Subcutaneous adipose tissue (tissue), 4 donors: ENCODE data around the gene DES. TPM values are rescaled to one million over a fixed set of nuclear protein-coding genes. Genes with fewer than 3 reads are reported as not detected.

Experiments used
- total RNA-seq, 4 donors: library from RNA; depleted of rRNA; stranded (reverse); fragments of >200 nt; gene quantifications; one replicate each; pipeline ENCODE4 v1.1.0, GENCODE V29; 2016
- TF ChIP-seq, protein P1 (sequence below): fragments of 450-650 bp; IDR thresholded peaks from one replicate; pipeline ENCODE4 v1.5.1; 2016; ENCODE audit warnings: low read depth, mild to moderate bottlenecking, control low read depth, antibody characterized with exemption, moderate library complexity

Gene DES
- total RNA-seq, 4 donors from 2014 or later: 3.1 to 28.8 (median 13.3) TPM

DNA sequence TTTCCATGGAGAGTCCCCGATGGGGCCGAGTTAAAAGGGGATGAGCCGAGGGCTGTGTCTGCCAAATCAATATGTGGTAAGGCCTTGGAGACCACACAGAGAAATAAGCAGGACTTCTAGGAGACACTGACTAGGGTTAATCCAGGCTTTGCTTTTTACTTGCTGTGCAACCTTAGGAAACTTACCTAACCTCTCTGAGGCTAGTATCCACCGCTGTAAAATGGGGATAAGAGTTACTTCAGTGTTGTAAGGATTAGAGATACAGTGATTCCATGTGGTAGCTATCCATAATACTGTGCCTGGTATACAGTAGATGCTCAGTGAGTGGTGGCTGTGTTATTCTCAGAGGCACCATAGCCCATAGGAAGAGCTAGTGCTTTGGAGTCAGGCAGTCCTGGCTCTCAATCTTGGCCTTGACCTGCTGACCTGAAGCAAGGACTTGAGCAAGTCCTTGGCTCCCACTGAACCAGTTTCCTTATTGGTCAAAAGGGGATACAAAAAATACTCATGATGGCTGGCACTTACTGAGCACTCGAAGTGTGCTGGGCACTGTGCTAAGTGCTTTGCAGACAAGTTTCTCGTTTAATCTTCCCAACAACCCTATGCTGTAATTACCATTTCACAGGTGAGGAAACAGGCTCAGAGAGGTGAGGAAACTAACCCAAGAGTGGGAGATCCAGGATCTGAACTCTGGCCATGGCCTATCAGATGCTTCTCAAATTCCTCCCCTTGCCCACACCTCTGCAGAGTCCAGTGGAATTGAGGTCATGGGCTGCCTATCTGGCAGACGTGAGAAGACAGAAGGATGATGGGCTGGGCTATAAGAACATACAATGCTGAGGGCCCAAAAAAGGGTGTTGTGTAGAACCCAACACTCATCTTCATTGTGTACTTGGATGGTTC lies 12.0 kb upstream of the DES start:
- TF ChIP-seq, protein P1, sequence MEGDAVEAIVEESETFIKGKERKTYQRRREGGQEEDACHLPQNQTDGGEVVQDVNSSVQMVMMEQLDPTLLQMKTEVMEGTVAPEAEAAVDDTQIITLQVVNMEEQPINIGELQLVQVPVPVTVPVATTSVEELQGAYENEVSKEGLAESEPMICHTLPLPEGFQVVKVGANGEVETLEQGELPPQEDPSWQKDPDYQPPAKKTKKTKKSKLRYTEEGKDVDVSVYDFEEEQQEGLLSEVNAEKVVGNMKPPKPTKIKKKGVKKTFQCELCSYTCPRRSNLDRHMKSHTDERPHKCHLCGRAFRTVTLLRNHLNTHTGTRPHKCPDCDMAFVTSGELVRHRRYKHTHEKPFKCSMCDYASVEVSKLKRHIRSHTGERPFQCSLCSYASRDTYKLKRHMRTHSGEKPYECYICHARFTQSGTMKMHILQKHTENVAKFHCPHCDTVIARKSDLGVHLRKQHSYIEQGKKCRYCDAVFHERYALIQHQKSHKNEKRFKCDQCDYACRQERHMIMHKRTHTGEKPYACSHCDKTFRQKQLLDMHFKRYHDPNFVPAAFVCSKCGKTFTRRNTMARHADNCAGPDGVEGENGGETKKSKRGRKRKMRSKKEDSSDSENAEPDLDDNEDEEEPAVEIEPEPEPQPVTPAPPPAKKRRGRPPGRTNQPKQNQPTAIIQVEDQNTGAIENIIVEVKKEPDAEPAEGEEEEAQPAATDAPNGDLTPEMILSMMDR: no peak

DNA sequence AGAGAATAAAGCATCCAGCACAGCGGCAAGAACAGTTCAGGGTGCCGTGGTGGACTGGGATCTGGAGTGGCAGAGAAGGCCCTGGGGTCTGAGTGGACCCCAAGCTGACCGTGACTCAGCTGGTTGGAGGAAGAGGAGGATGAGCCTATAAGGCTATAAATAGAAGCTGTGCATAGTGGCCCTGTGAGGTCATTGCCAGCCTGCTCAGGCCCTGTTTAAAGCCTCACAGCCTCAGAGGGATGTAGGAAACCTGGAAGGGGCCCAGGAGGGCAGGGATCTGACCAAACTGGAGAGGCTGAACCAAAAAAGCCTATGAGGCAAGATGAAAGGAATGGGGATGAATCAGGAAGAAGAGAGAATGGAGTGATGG lies 11.3 kb upstream of the DES start:
- TF ChIP-seq, protein P1: no peak

DNA sequence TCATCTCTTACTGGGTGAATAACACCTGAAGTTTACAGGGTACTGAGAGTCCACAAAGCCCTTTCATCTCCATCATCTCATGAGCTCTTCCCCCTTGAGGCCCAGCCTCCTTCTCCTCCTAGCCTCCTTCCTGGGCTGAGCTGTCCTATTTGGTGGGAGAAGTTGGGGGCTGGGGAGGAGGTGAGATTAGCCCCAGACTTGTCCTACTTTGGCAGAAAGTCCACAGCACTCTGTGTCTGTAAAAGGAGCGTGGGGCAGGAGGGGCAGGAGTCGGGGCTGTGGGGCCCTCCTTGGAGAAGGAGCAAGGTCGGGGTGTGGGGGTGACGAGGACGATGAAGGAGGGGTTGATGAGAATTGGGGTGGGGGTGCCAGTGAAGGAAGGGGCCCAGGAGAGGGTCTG lies 10.0 kb upstream of the DES start:
- TF ChIP-seq, protein P1: no peak

DNA sequence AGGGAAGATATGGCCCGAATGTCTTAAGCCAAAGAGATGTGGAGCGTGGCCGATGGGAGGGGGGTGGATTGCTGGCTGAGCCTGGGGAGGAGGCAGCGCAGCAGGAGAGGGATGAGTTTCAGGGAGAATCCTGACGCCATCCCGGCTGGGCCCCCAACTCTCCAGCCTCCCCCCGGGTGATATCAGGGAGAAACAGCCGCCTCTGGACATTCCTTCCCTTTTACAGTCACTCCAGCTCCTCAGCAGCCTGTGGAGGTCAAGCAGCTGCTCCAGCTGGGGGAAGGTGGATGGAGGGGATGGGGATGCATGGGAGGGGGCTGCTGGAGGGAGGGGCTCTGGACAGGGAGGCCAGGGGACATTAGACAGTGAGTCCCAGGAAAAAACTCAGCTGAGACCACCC lies 9.5 kb upstream of the DES start:
- TF ChIP-seq, protein P1: no peak

DNA sequence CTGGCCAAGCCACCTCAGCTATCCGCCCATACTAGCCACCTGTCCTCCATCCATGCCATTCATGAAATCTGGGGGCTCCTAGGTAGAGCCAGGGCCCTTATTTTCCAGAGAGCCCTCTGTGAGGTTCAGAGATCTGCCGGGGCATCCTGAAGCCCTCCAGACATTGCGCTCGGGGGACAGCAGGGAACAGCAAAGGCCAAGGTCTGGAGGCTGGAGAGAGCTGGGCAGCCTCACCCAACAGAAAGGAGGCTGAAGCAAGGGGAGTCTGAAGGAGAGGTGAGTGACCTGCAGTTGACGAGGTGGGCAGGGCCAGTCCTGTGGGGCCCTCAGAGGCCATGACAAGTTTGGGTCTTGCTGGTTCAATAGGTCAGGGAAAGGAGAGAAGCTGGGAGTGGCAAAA lies 8.6 kb upstream of the DES start:
- TF ChIP-seq, protein P1: no peak

DNA sequence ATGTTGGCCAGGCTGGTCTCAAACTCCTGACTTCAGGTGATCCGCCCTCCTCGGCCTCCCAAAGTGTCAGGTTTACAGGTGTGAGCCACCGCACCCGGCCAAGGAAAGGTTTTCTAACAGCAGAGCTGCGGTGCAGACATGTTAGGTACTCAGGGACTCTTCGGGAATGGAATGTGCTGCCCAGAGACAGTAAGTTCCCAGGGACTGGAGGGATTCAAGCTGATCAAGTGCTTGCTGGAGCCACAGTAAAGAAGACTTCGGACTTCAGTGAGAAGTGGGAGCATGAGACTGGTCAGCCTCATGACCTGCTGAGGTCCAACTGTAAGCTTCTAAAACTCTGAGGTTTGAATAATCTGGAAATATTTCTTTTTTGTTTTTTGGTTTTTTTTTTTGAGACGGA lies 7.8 kb upstream of the DES start:
- TF ChIP-seq, protein P1: no peak

DNA sequence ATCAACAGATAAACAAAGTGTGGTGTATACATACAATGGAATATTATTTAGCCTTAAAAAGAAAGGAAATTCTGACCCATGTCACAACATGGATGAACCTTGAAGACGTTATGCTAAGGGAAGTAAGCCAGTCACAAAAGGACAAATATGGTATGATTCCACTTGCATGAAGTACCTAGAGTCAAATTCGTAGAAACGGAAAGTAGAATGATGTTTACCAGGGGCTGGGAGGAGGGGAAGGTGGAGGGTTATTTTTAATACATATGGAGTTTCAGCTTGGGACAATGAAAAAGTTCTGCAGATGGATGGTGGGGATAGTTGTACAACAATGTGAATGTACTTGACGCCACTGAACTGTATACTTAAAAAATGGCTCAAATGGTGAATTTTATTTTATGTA lies 3.3 kb upstream of the DES start:
- TF ChIP-seq, protein P1: no peak
